HG03159 (cell line): ENCODE results near the gene GRSF1.
A peak's percentile ranks its signal among the peaks of the same experiment; 100 is the strongest.
"Not testable (repeated sequence)": the region's sequence is repeated elsewhere in the genome, so short reads cannot be mapped to it uniquely, and the experiment has no call there.

Source experiments
- ATAC-seq: cut with Tn5 transposase; IDR thresholded peaks from one replicate; pipeline ENCODE4 v1.9.1; 2021; ENCODE audit warnings: mild to moderate bottlenecking, moderate library complexity; ENCODE audit not compliant: unreplicated experiment

GRSF1 gene

GRCh38 chr4:70836081-70836480, 3.6 kb downstream of the GRSF1 start:
- no peak for ATAC-seq

DNA sequence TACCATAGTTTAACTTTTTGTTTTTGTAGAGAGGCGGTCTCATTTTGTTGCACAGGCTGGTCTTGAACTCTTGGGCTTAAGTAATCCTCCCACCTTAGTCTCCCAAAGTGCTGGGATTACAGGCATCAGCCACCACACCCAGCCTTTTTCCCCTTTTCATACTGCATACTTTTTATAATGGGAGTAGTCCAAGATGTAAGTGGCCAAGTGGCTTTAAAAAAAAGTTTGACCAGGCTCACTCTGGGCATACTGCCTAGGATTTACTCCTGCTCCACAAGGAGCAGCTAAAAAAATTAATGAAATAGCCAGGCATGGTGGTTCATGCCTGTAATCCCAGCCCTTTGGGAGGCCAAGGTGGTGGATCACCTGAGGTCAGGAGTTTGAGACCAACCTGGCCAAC, 6.0 kb downstream of the GRSF1 start:
- no peak for ATAC-seq

GRCh38 chr4:70831293-70831692, 8.4 kb downstream of the GRSF1 start:
- ATAC-seq: no peak

DNA sequence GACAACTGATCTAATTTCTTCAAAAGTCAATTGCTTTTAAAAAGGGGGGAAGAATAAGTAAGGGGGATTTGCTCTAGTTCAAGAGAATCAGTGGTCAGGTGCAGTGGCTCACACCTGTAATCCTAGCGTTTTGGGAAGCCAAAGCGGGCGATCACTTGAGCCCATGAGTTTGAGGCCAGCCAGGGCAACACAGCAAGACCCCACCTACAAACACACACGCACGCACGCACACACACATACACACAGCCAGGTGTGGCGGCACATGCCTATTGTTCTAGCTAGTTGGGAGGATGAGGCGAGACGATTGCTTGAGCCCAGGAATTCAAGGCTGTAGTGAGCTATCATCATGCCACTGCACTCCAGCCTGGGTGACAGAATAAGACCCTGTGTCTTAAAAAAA, 9.6 kb downstream of the GRSF1 start:
- ATAC-seq: no peak

- ATAC-seq: no peak
Measured at GRCh38 chr4:70829492-70829891, 10.2 kb downstream of the GRSF1 start.

GRCh38 chr4:70829015-70829414, 10.7 kb downstream of the GRSF1 start:
- no peak for ATAC-seq

DNA sequence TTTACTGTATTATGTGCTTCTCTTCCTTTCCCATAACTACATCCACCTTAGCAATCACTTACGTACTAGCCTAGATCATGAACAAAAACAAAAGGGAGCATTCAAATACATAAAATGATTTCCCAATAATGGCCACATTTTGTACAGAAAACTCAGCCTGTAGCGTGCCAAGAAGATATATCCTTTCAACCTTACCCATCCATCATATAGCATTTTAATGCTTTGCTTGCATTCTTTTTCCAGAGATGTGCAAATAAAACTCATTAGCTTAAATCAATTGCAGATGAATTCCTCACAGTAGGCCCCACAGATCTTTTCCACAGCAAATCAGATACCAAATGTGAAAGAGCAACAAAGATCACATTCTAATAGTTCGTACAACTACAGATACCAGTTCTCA, 20.8 kb downstream of the GRSF1 start:
- no peak for ATAC-seq

DNA sequence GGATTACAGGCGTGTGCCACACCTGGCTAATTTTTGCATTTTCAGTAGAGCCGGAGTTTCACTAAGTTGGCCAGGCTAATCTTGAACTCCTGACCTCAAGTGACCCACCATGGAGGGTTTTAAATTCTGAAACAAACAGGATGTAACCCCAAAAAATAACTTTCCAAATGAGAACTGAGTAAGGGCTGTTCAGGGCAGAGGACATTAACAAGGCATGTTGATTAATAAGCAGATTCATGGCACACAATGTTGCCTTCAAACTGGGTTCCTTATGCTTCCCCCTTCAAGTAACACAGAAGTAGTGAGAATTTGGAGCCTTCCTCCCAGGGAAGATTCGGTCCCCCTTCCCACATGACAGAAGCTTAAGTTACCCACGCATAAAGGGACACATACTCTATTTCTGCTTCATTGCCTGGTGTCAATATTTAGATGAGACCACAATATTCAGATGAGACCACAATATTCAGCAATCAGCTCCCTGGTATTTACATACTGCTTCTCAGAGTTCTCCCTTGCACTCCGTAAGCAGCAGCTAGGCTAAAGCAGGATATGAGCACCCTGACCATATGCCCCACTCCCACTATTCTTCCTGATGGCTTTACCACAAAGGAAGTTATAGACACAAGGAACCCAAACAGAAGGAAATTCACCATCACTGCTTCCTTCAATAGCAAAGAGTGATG, 21.4 kb downstream of the GRSF1 start:
- peak; percentile 54 for ATAC-seq

GRCh38 chr4:70816894-70817293, 22.8 kb downstream of the GRSF1 start:
- ATAC-seq: no peak

DNA sequence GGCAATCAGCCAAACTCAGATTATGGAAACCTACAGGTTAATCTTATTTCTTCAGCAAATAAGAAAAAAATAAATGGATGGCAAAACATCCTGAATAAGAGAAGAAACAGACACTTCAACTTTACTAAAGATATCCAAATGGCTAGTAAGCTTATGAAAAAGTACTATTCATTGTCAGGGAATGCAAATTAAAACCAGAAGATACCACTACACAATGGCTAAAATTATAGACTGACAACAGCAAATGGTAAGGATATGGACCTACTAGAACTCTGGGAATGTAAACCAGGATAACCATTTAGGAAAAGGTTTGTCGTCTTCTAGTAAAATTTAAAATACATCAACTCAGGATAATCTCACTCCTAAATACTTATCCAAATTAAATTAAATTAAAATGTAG, 24.3 kb downstream of the GRSF1 start:
- ATAC-seq: no peak

DNA sequence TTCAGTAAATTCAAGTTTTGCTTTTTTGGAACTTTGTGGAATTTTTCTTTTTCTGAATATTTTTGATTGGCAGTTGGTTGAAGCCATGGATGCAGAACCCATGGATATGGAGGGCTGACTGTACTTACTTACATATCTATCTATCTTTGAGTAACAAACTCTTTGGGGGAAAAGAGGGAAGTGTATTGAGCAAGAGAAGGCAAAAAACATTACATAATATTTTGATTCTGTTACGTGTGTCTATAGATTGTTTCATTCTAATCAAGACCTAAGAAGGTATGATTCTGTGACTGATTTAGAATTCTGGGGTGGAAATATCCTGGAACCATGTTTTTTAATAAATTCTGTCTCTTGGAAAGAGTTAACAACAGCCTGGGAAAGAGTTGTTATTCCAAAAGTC, 31.5 kb downstream of the GRSF1 start:
- no peak for ATAC-seq

DNA sequence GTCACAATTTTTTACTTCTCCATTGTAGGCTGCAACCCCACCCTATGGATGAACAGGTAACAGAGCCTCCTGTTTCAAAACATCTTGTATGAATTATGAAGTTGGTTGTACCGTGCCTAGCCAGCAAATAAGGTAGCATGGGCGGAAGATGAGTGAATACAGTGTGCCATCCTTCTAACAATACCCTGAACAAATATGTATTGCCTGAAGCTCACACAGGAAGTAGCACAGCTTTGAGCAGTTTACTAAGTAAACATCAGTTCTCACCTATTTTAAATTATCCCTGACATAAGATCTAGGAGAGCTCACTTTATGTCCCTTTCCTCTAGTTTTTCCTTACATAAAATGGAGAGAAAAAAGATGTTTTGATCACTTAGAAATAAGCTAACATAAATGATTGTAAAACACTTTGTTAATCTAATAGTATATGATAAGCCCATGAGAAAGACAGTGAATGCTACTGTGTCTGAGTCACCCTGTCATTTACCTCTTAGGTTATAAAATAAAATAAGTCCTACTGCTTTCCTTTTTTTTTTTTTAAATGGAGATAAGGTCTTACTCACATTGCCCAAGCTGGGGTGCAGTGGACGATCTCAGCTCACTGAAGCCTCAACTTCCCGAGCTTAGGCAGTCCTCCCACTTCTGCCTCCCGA, 36.6 kb downstream of the GRSF1 start:
- ATAC-seq: no peak

DNA sequence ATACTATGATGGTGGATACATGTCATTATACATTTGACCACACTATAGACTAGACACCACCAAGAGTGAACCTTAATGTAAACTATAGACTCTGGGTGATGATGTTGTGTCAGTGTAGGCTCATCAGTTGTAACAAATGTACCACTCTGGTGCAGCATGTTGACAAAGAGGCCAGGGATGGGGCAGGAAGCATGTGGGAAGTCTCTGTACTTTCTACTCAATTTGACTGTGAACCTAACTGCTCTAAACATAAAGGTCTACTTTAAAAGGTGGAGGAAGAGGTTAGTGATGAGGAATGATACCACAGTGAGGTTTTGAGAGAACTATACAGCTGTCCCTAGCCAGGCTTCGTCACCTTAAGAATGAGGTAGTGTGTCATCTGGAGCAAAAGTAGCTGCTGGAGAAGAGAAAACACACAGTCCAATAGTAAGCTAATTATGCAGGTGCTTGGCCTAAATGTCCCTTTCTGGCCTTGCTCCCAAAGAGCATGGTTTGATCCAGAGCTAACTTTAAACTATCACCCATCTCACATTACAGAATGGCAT, 38.4 kb downstream of the GRSF1 start:
- no peak for ATAC-seq

- no peak for ATAC-seq
Measured at GRCh38 chr4:70793626-70794025, 46.1 kb downstream of the GRSF1 start.

GRCh38 chr4:70788733-70789132, 51.0 kb downstream of the GRSF1 start:
- no peak for ATAC-seq

- ATAC-seq: no peak
Measured at GRCh38 chr4:70787496-70787895, 52.2 kb downstream of the GRSF1 start.

GRCh38 chr4:70783096-70783495, 56.6 kb downstream of the GRSF1 start:
- ATAC-seq: no peak

DNA sequence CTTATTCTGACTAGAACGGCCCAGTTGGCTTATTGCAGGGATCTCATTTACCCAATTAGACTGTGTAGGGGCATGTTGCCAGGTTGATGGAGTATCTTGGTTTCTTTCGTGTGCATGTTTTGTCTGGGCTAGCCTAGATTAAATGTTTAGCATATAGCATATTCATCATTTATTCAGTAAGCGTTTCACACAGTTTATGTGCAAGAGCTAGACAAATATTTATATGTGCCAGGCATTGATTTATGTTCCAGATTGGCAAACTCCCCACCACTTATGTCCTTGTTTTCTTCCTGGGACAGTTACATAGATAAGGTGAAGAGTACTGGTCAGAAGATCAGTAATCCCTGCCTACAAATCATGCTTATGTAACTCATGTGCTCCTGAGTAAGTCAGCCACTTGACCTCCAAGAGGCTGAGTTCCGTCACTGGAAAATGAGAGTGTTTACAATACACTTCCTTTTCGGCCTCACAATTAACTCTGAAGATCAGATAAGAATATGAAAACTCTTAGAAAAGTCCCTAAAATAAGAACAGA, 60.7 kb downstream of the GRSF1 start:
- no peak for ATAC-seq

DNA sequence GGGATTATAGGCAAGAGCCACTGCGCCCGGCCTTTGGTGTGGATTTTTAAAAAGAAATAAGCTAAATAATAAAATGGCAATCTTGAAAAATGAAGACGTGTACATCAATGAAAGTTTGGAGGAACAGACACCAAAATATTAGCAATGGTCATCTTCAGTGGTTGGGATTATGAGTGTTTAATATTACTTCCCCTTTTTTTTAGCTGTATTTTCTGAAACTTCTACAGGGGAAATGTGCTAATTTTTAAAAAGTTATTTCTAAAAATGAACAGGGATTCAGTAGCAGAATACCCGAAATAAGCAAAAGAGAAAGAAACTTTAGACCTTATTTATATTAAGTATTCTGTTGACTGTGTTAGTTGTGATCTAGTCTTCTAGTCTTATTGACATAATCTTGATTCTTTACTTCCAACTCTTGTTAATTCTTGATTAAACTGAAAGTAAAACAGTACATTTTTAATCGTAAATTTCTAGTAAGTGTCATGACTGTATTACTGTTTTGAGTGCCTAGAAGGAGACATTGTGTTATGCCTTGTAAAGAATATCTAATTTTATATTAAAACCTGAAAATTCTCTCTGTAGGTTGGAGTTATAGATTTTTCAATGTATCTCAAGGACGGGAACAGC, 66.6 kb downstream of the GRSF1 start:
- ATAC-seq: peak; percentile 78

GRCh38 chr4:70769396-70769795, 70.3 kb downstream of the GRSF1 start:
- not testable (repeated sequence) for ATAC-seq

DNA sequence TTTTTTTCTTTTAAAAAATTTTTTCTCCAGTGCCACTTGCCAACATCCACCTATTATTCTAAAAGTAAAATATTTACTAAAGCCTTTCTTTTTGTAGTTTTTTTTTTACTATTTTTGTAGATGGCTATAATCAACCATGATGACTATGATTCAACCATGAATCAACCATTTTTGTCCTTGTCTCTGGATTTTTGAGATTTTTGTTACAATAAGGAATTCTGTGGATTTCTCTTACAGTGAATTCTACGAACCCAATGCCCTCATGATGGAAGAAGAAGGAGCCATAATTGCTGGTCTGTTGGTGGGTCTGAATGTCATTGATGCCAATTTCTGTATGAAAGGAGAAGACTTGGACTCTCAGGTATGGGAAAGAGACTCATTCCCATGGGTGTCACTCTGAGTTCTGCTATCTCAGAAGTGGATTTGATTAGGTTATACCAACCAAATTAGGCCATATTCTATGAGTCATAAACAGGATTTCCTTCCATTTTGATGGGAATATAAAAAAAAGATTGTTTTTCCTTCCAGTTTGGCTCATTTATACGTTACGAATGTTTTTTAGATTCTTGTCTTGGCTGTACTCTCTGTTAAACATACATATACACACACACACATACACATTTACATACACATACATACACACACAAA, 71.3 kb downstream of the GRSF1 start:
- ATAC-seq: no peak
